Tracheal epithelial cell (primary cell): ENCODE data around the gene KLK13. TPM values are rescaled to one million over a fixed set of nuclear protein-coding genes. Genes with fewer than 3 reads are reported as not detected.

Source experiments
- total RNA-seq: library from RNA; depleted of rRNA; stranded (reverse); fragments of >200 nt; gene quantifications from 2 replicates; pipeline ENCODE4 v1.2.1, GENCODE V29; 2014

The KLK13 gene
- not detected in 2 replicates for total RNA-seq

GRCh38 chr19:51064534-51065220, at the start of gene KLK13:
Gene KLK13 (minus strand): TSS chr19:51065092. CDS start chr19:51065067, 25 bp downstream.

GRCh38 chr19:51108066-51108804, 43.3 kb upstream of the KLK13 start, which contains the start of gene CTU1:
Gene CTU1 (minus strand): TSS chr19:51108409. CDS start chr19:51104569, 3,840 bp downstream.

GRCh38 chr19:51082611-51083010, 17.7 kb upstream of the KLK13 start, which contains the start of gene KLK14:
Gene KLK14 (minus strand): TSS chr19:51082887. CDS start chr19:51082614, 273 bp downstream.

GRCh38 chr19:51034704-51035103, 30.2 kb downstream of the KLK13 start, which contains the start of gene KLK12:
Gene KLK12 (minus strand): TSS chr19:51035002. CDS start chr19:51034621, 381 bp downstream.

GRCh38 chr19:51026554-51026831, 38.4 kb downstream of the KLK13 start, which contains the start of gene KLK11:
Gene KLK11 (minus strand): TSS chr19:51026616. CDS start chr19:51025631, 985 bp downstream.

GRCh38 chr19:51019544-51019925, 45.4 kb downstream of the KLK13 start, which contains the start of gene KLK10:
Gene KLK10 (minus strand): TSS chr19:51019709. CDS start chr19:51019130, 579 bp downstream.

Other genes with a start within 250 kb of the KLK13 start
- 0.24 TPM in 1 of 2 replicates, not detected in the other for gene KLK1, start 241.3 kb downstream of the KLK13 start, total RNA-seq
- gene KLK15, start 231.5 kb downstream of the KLK13 start, total RNA-seq, result not detected in 2 replicates
- under 0.01 and 0.43 TPM in 2 replicates for gene KLK3, start 210.2 kb downstream of the KLK13 start, total RNA-seq
- not detected in 2 replicates for gene KLK2, start 191.7 kb downstream of the KLK13 start, total RNA-seq
- not detected in 2 replicates for gene KLK4, start 153.7 kb downstream of the KLK13 start, total RNA-seq
- gene KLK5, start 112.1 kb downstream of the KLK13 start, total RNA-seq, result 1.7 and 23.6 TPM in 2 replicates
- 0.85 and 3.1 TPM in 2 replicates for gene KLK6, start 95.5 kb downstream of the KLK13 start, total RNA-seq
- gene KLK7, start 81.2 kb downstream of the KLK13 start, total RNA-seq, result 3.2 and 13.0 TPM in 2 replicates
- 8.3 and 13.0 TPM in 2 replicates for gene KLK8, start 63.5 kb downstream of the KLK13 start, total RNA-seq
- gene KLK10, start 45.4 kb downstream of the KLK13 start, total RNA-seq, result 7.7 and 14.5 TPM in 2 replicates
- gene KLK11, start 38.5 kb downstream of the KLK13 start, total RNA-seq, result 1.1 and 3.9 TPM in 2 replicates
- 0.96 TPM in 1 of 2 replicates, not detected in the other for gene KLK12, start 30.1 kb downstream of the KLK13 start, total RNA-seq
- not detected in 2 replicates for gene KLK14, start 17.8 kb upstream of the KLK13 start, total RNA-seq
- 17.1 and 20.7 TPM in 2 replicates for gene CTU1, start 43.3 kb upstream of the KLK13 start, total RNA-seq
- not detected in 2 replicates for gene SIGLEC9, start 59.8 kb upstream of the KLK13 start, total RNA-seq
- not detected in 2 replicates for gene SIGLEC7, start 77.2 kb upstream of the KLK13 start, total RNA-seq
- not detected in 2 replicates for gene CD33, start 160.0 kb upstream of the KLK13 start, total RNA-seq
- not detected in 2 replicates for gene SIGLECL1, start 186.0 kb upstream of the KLK13 start, total RNA-seq
- gene IGLON5, start 246.6 kb upstream of the KLK13 start, total RNA-seq, result not detected in 2 replicates